SU-DHL-6 (cell line): Measurements from ENCODE around the gene KRT9.

ENCODE experiments used
- H2AFZ ChIP-seq: fragments of 200-600 bp; sonication (generic); 2 replicates; pipeline ENCODE4 v1.6.1; 2014; ENCODE audit warnings: low read depth, mild to moderate bottlenecking, moderate library complexity, mixed read lengths, antibody characterized with exemption, low read length; ENCODE audit not compliant: severe bottlenecking
- H3F3A ChIP-seq: fragments of 200-600 bp; shearing (Covaris generic); 2 replicates; pipeline ENCODE4 v1.6.0; 2016; ENCODE audit warnings: antibody characterized with exemption, mild to moderate bottlenecking; ENCODE audit not compliant: insufficient read depth
- H3K27ac ChIP-seq: fragments of 200-600 bp; sonication (generic); 2 replicates; pipeline ENCODE4 v1.5.1; 2016; ENCODE audit warnings: low read depth, mild to moderate bottlenecking, low read length, moderate library complexity, mixed read lengths
- H3K27me3 ChIP-seq: fragments of 200-600 bp; sonication (generic), shearing (Covaris generic); 2 replicates; pipeline ENCODE4 v1.6.0; 2014; ENCODE audit warnings: mild to moderate bottlenecking, low read length
- H3K36me3 ChIP-seq: fragments of 200-600 bp; sonication (generic); 2 replicates; pipeline ENCODE4 v1.6.1; 2014; ENCODE audit warnings: mild to moderate bottlenecking, low read length, mixed read lengths
- H3K4me2 ChIP-seq: fragments of 300-600, 200-600 bp; shearing (Covaris generic), sonication (generic); 2 replicates; pipeline ENCODE4 v1.6.0; 2014; ENCODE audit warnings: low read length, low read depth, mild to moderate bottlenecking; ENCODE audit not compliant: poor library complexity, severe bottlenecking
- H3K4me3 ChIP-seq: fragments of 200-600 bp; sonication (generic); 2 replicates; pipeline ENCODE4 v1.5.1; 2014; ENCODE audit warnings: antibody characterized with exemption, low read length, mild to moderate bottlenecking, mixed read lengths; ENCODE audit not compliant: insufficient read depth, poor library complexity, severe bottlenecking
- H3K79me2 ChIP-seq: fragments of 200-600 bp; sonication (generic); 2 replicates; pipeline ENCODE4 v1.6.1; 2014; ENCODE audit warnings: mild to moderate bottlenecking, low read length, moderate library complexity; ENCODE audit not compliant: insufficient read depth
- H3K9ac ChIP-seq: fragments of 200-600 bp; sonication (generic); 2 replicates; pipeline ENCODE4 v1.7.0; 2014; ENCODE audit warnings: mild to moderate bottlenecking, low read length
- H3K9me2 ChIP-seq: fragments of 200-600 bp; sonication (generic); replicated peaks from 2 replicates; pipeline ENCODE4 v1.6.1; 2014; ENCODE audit warnings: low read length; ENCODE audit not compliant: insufficient read depth
- H3K9me3 ChIP-seq: fragments of 200-600 bp; sonication (generic); 2 replicates; pipeline ENCODE4 v1.6.1; 2014; ENCODE audit warnings: low read length, mixed read lengths; ENCODE audit not compliant: insufficient read depth
- H4K20me1 ChIP-seq: fragments of 200-600 bp; sonication (generic); 2 replicates; pipeline ENCODE4 v1.6.1; 2014; ENCODE audit warnings: low read depth, mild to moderate bottlenecking, antibody characterized with exemption, low read length, moderate library complexity, mixed read lengths
- EZH2phosphoT487 ChIP-seq: fragments of 200-600 bp; sonication (generic), shearing (Covaris generic); conservative IDR thresholded peaks from 2 replicates; pipeline ENCODE4 v1.6.1; 2018; ENCODE audit warnings: mild to moderate bottlenecking, antibody characterized with exemption, low read length, moderate library complexity, mixed read lengths
- TF ChIP-seq, protein P1 (sequence below): fragments of 200-600 bp; sonication (generic); IDR thresholded peaks from one replicate; pipeline ENCODE4 v1.5.1; 2017; ENCODE audit warnings: antibody characterized with exemption, mild to moderate bottlenecking, low read length, moderate library complexity; ENCODE audit not compliant: insufficient read depth, poor library complexity, severe bottlenecking

Gene KRT9

DNA sequence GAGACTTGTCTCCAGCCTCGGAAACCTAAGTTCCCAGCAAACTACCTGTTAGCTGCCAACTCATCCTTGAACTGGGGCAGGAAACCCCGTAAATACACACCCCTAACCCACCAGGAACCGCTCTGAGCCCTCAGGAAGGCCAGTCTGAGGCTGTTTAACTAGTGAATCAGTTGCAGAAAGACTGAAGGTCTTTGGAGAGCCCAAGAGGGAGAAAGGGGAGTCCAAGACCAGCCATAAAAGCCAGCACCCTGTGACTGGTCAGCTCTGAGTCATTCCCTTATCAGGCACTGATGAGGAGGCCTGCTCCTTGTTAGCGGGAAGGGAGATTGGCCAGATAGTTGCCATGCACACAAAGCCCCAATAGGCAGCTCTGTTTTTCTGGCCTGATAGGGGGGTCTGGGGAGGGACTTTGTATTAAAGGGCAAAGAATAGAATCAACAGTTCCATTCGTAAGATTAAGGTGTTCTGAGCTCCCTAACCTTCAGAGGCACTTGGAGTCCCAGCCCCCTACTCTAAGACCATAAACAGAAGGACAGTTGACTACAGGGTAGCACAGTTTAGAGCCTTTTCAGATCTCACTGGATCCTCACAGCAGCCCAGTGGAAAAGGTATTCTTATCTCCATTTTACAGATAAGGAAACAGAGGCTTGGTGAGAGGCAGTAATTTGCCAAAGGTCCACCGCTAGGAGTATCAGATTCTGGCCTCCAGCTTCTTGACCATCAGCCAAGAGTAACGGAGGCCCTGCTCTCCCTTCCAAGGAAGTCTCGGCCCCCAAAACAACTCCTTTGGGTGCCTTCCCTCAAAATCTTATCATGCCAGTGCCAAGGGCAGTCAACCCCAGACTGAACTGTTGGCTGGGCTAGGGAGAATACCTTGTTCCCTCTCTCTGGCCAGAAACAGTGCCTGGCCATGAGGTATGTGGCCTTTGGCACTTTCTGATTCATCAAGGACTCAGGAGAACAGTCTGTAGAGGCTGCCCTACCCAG lies 41.5 kb downstream of the KRT9 start:
- no peaks in the 10 kb centered on the region for H3K9me3 ChIP-seq
- H3K9ac ChIP-seq = no peak overlapping the region
- no peak overlapping the region for H3K4me2 ChIP-seq
- H2AFZ ChIP-seq = no peak overlapping the region
- no peaks in the 10 kb centered on the region for H4K20me1 ChIP-seq
- no peaks in the 10 kb centered on the region for H3K9me2 ChIP-seq
- peaks cover 4% of the 10 kb centered on the region; the same call in 1 of the 2 replicates for H3K27me3 ChIP-seq
- no peak overlapping the region for H3K27ac ChIP-seq
- no peaks in the 10 kb centered on the region for H3F3A ChIP-seq
- H3K79me2 ChIP-seq = no peaks in the 10 kb centered on the region
- H3K36me3 ChIP-seq = no peaks in the 10 kb centered on the region
- TF ChIP-seq, protein P1, sequence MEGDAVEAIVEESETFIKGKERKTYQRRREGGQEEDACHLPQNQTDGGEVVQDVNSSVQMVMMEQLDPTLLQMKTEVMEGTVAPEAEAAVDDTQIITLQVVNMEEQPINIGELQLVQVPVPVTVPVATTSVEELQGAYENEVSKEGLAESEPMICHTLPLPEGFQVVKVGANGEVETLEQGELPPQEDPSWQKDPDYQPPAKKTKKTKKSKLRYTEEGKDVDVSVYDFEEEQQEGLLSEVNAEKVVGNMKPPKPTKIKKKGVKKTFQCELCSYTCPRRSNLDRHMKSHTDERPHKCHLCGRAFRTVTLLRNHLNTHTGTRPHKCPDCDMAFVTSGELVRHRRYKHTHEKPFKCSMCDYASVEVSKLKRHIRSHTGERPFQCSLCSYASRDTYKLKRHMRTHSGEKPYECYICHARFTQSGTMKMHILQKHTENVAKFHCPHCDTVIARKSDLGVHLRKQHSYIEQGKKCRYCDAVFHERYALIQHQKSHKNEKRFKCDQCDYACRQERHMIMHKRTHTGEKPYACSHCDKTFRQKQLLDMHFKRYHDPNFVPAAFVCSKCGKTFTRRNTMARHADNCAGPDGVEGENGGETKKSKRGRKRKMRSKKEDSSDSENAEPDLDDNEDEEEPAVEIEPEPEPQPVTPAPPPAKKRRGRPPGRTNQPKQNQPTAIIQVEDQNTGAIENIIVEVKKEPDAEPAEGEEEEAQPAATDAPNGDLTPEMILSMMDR = no peak
- H3K4me3 ChIP-seq = no peak overlapping the region

DNA sequence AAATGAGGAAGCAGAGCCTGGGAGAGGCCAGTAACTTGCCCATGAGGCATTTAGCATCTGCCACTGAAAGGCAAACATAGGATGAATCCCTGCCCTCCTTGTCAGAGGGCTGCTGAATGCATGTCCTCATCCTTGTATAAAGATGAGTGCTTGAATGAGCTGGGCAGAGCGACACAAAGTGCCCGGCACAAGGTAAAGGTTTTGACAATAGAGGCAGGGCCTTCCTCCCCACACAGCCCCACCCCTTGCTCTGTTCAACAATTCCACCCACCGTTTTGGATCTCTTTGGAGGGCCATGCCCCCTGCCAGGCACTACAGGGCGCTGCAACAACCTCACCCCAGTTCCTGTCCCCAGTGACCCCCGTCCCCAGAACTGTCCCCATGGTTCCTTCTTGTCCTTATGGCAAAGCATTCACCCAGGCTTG lies 42.4 kb downstream of the KRT9 start:
- Histone ChIP-seq H3K9me3 (no peaks in the 10 kb centered on the region), H3K9me2 (no peaks in the 10 kb centered on the region), H2AFZ (no peak overlapping the region), H3K27ac (no peak overlapping the region), H3F3A (no peaks in the 10 kb centered on the region), H3K27me3 (peaks cover 4% of the 10 kb centered on the region; the same call in 1 of the 2 replicates), H3K9ac (no peak overlapping the region), H3K4me2 (no peak overlapping the region), H3K36me3 (no peaks in the 10 kb centered on the region), H3K79me2 (no peaks in the 10 kb centered on the region), H3K4me3 (no peak overlapping the region), H4K20me1 (no peaks in the 10 kb centered on the region)
- TF ChIP-seq, protein P1 = no peak
- TF ChIP-seq EZH2phosphoT487 = no peak

DNA sequence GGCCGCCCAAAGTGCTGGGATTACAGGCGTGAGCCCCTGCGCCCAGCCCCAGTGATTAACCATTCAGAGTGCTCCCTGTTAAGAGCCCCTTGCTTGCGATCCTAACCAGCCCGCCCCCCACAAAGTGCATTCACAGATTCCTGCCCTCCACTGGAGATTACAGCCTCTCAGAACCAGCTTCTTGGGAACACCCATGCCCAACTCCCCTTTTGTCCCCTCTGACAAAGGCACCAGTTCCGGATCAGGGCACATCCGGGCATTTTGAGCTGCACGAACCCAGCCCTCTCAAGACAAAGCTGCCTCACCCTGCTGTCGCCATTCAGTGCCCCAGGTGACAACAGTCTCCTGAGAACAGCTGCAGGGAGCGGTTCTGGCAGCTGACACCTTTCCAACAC lies 42.9 kb downstream of the KRT9 start:
- Histone ChIP-seq H3K9ac (no peak overlapping the region), H3K27ac (no peak overlapping the region), H2AFZ (no peak overlapping the region)

More for the DNA sequence above, 42.9 kb downstream of the KRT9 start:
- no peaks in the 10 kb centered on the region for H3F3A ChIP-seq
- H4K20me1 ChIP-seq = no peaks in the 10 kb centered on the region
- no peak overlapping the region for H3K4me2 ChIP-seq
- H3K4me3 ChIP-seq = no peak overlapping the region
- H3K9me2 ChIP-seq = no peaks in the 10 kb centered on the region
- H3K9me3 ChIP-seq = no peaks in the 10 kb centered on the region
- H3K27me3 ChIP-seq = peaks cover 4% of the 10 kb centered on the region; the same call in 1 of the 2 replicates
- H3K36me3 ChIP-seq = no peaks in the 10 kb centered on the region
- H3K79me2 ChIP-seq = no peaks in the 10 kb centered on the region
- TF ChIP-seq EZH2phosphoT487 = no peak
- TF ChIP-seq, protein P1 = no peak
